Measurements from ENCODE around the gene PWP2.
"Not testable (repeated sequence)": the region's sequence is repeated elsewhere in the genome, so short reads cannot be mapped to it uniquely, and the experiment has no call there.

The PWP2 gene

DNA sequence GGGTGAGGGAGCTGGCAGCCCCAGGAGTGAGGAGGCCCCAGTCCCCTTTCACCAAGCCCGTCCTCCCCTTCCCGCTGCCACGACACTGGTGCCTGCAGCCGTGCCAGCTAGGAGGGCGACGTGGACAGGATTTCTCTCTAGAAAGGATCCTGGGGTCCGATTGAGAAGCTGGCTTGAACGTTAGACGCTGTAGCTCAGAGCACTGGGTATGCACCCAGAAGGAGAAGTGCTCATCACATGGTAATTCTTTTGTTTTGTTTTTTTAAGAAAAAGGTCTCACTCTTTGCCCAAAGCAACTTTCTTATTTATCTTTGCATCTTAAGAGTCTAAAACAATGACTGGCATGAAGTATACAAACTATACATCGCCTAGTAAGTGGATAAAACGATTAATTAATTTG lies 60.3 kb downstream of the PWP2 start:
- DNase-seq = not testable (repeated sequence)

GRCh38 chr21:44170326-44170725 lies 63.1 kb downstream of the PWP2 start:
- not testable (repeated sequence) for DNase-seq

DNA sequence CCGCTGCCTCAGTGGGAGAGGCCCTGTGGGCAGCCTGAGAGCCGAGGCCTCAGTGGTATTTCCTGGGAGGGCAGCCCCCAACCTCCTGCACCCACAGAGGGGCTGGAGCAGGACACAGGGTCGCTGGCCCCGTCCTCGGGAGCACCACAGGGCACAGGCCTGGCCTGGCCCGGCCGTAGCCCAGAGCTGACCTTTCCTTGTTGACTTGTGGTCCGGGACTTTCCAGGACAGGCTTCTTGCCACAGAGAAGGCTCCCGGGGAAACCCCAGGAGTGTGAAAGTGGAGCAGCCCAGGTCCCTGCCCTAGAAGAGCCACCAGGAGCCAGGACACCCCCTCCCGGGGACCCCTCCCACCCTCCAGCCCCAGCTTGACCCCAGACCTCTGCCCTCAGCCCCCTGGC lies 63.7 kb downstream of the PWP2 start:
- DNase-seq = not testable (repeated sequence)

DNA sequence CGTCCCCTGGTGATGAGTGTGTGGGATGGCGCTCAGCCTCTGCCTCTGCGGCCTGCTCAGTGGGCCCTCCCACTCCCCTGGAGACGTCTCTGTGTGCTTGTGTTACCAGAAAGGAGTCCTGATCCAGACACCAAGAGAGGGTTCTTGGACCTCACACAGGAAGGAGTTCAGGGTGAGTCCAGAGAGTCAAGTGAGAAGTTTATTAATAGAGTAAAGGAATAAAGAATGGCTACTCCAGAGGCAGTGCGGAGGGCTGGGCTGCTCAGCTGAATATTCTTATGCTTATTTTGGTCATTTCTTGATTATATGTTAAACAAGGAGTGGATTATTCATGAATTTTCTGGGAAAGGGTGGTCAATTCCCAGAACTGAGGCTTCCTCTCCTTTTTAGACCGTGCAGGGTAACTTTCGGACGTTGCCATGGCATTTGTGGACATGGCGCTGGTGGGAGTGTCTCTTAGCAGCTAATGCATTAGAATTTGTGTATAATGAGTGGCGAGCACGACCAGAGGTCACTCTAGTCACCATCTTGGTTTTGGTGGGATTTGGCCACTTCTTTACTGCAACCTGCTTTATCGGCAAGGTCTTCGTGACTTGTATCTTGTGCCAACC lies 64.9 kb downstream of the PWP2 start:
- DNase-seq = not testable (repeated sequence)

GRCh38 chr21:44172741-44173140 lies 65.5 kb downstream of the PWP2 start:
- DNase-seq = not testable (repeated sequence)

GRCh38 chr21:44175189-44175588 lies 68.0 kb downstream of the PWP2 start:
- DNase-seq = not testable (repeated sequence)

- not testable (repeated sequence) for DNase-seq
These were observed 68.9 kb downstream of the PWP2 start for GRCh38 chr21:44176127-44176526.
